ENCODE data around the gene DRG2. TPM values are rescaled to one million over a fixed set of nuclear protein-coding genes. Genes with fewer than 3 reads are reported as not detected.

Gene DRG2
- polyA plus RNA-seq, 6 donors from 2014 or later = 36.1 to 70.4 (median 41.8) TPM

GRCh38 chr17:18093616-18094408 lies 6.1 kb downstream of the DRG2 start:
- ATAC-seq (ENCODE audit: low read depth in 2 of 2) = no peak
- H3K36me3 Mint-ChIP-seq = peaks cover 13 to 18% of the 10 kb centered on the region in 2 donors

GRCh38 chr17:18094409-18094807 lies 6.7 kb downstream of the DRG2 start:
- no peak overlapping the region for H3K4me3 Mint-ChIP-seq
- no peaks in the 10 kb centered on the region for H3K27me3 Mint-ChIP-seq
- ATAC-seq (ENCODE audit: low read depth in 2 of 2) (no peak), DNase-seq (no peak)
- peak overlapping the region in 2 of 6 donors; percentile 55 to 82 for H3K27ac Mint-ChIP-seq
- H3K4me1 Mint-ChIP-seq = peaks cover 9 to 28% (median 15%) of the 10 kb centered on the region in 3 donors
- no peaks in the 10 kb centered on the region for H3K9me3 Mint-ChIP-seq
- H3K36me3 Mint-ChIP-seq = peaks cover 13 to 18% of the 10 kb centered on the region in 2 donors

More at GRCh38 chr17:18093616-18094408, 6.1 kb downstream of the DRG2 start:
- H3K4me1 Mint-ChIP-seq = peaks cover 14 to 31% (median 21%) of the 10 kb centered on the region in 3 donors
- no peak for DNase-seq
- no peaks in the 10 kb centered on the region for H3K9me3 Mint-ChIP-seq
- H3K27ac Mint-ChIP-seq = peak overlapping the region in 2 of 6 donors; percentile 55 to 82
- H3K4me3 Mint-ChIP-seq = no peak overlapping the region
- no peaks in the 10 kb centered on the region for H3K27me3 Mint-ChIP-seq

GRCh38 chr17:18099516-18099915 lies 11.8 kb downstream of the DRG2 start:
- no peaks in the 10 kb centered on the region for H3K9me3 Mint-ChIP-seq
- H3K36me3 Mint-ChIP-seq = peaks cover 6 to 9% of the 10 kb centered on the region in 2 donors

GRCh38 chr17:18100616-18101015 lies 12.9 kb downstream of the DRG2 start:
- ATAC-seq (ENCODE audit: low read depth in 2 of 2) = no peak
- no peak for DNase-seq
- Mint-ChIP-seq H3K27ac (no peak overlapping the region), H3K4me1 (peaks cover 20 to 25% (median 24%) of the 10 kb centered on the region in 3 donors), H3K4me3 (no peak overlapping the region), H3K27me3 (no peaks in the 10 kb centered on the region), H3K36me3 (peaks cover 6 to 8% of the 10 kb centered on the region in 2 donors), H3K9me3 (no peaks in the 10 kb centered on the region)

More at GRCh38 chr17:18099516-18099915, 11.8 kb downstream of the DRG2 start:
- DNase-seq (no peak), ATAC-seq (ENCODE audit: low read depth in 2 of 2) (no peak)
- Mint-ChIP-seq H3K27ac (no peak overlapping the region), H3K4me3 (no peak overlapping the region), H3K4me1 (peaks cover 21 to 24% (median 21%) of the 10 kb centered on the region in 3 donors), H3K27me3 (no peaks in the 10 kb centered on the region)

- no peaks in the 10 kb centered on the region for H3K36me3 Mint-ChIP-seq
- H3K27ac Mint-ChIP-seq = peak overlapping the region in 2 of 6 donors; percentile 15 to 83
- no peaks in the 10 kb centered on the region for H3K27me3 Mint-ChIP-seq
- no peak overlapping the region for H3K4me3 Mint-ChIP-seq
- H3K9me3 Mint-ChIP-seq = no peaks in the 10 kb centered on the region
- H3K4me1 Mint-ChIP-seq = peaks cover 11 to 25% (median 24%) of the 10 kb centered on the region in 3 donors
- ATAC-seq (ENCODE audit: low read depth in 2 of 2) (no peak), DNase-seq (no peak)
Measured at GRCh38 chr17:18101828-18102227, 14.1 kb downstream of the DRG2 start.

- peak overlapping the region in 5 of 6 donors; percentile 66 to 92 (median 82) for H3K27ac Mint-ChIP-seq
- H3K4me1 Mint-ChIP-seq = peaks cover 11 to 25% (median 24%) of the 10 kb centered on the region in 3 donors
- H3K36me3 Mint-ChIP-seq = no peaks in the 10 kb centered on the region
- ATAC-seq (ENCODE audit: low read depth in 2 of 2) (peak; percentile 87 to 93), DNase-seq (peak; percentile 43)
- H3K27me3 Mint-ChIP-seq = no peaks in the 10 kb centered on the region
- peak overlapping the region in 1 of 8 donors; percentile 61 for H3K4me3 Mint-ChIP-seq
- H3K9me3 Mint-ChIP-seq = no peaks in the 10 kb centered on the region
Measured at GRCh38 chr17:18102640-18103039, 14.9 kb downstream of the DRG2 start.

- Mint-ChIP-seq H3K9me3 (no peaks in the 10 kb centered on the region), H3K27ac (no peak overlapping the region), H3K4me1 (peaks cover 11 to 30% (median 28%) of the 10 kb centered on the region in 3 donors), H3K36me3 (no peaks in the 10 kb centered on the region), H3K27me3 (no peaks in the 10 kb centered on the region), H3K4me3 (no peak overlapping the region)
- no peak for DNase-seq
- no peak for ATAC-seq (ENCODE audit: low read depth in 2 of 2)
Measured at GRCh38 chr17:18105027-18105426, 17.3 kb downstream of the DRG2 start.

- no peak overlapping the region for H3K4me3 Mint-ChIP-seq
- H3K4me1 Mint-ChIP-seq = peaks cover 11 to 32% (median 31%) of the 10 kb centered on the region in 3 donors
- no peak for DNase-seq
- no peaks in the 10 kb centered on the region for H3K36me3 Mint-ChIP-seq
- H3K27ac Mint-ChIP-seq = no peak overlapping the region
- ATAC-seq (ENCODE audit: low read depth in 2 of 2) = no peak
- no peaks in the 10 kb centered on the region for H3K27me3 Mint-ChIP-seq
- H3K9me3 Mint-ChIP-seq = no peaks in the 10 kb centered on the region
Measured at GRCh38 chr17:18105595-18105994, 17.8 kb downstream of the DRG2 start.

GRCh38 chr17:18106211-18106610 lies 18.5 kb downstream of the DRG2 start:
- no peaks in the 10 kb centered on the region for H3K9me3 Mint-ChIP-seq
- ATAC-seq (ENCODE audit: low read depth in 2 of 2) = no peak
- H3K4me1 Mint-ChIP-seq = peaks cover 11 to 32% (median 30%) of the 10 kb centered on the region in 3 donors
- H3K4me3 Mint-ChIP-seq = no peak overlapping the region
- no peak for DNase-seq
- H3K27me3 Mint-ChIP-seq = no peaks in the 10 kb centered on the region
- H3K36me3 Mint-ChIP-seq = no peaks in the 10 kb centered on the region
- H3K27ac Mint-ChIP-seq = no peak overlapping the region

GRCh38 chr17:18107061-18107790 lies 19.5 kb downstream of the DRG2 start:
- H3K4me3 Mint-ChIP-seq = no peak overlapping the region
- H3K27ac Mint-ChIP-seq = peak overlapping the region in 2 of 6 donors; percentile 8 to 15
- no peaks in the 10 kb centered on the region for H3K9me3 Mint-ChIP-seq
- H3K36me3 Mint-ChIP-seq = no peaks in the 10 kb centered on the region
- DNase-seq (no peak), ATAC-seq (ENCODE audit: low read depth in 2 of 2) (no peak)
- H3K4me1 Mint-ChIP-seq = peaks cover 11 to 29% (median 25%) of the 10 kb centered on the region in 3 donors
- no peaks in the 10 kb centered on the region for H3K27me3 Mint-ChIP-seq

- peaks cover 7 to 22% (median 17%) of the 10 kb centered on the region in 3 donors for H3K4me1 Mint-ChIP-seq
- no peak overlapping the region for H3K4me3 Mint-ChIP-seq
- ATAC-seq (ENCODE audit: low read depth in 2 of 2) (no peak), DNase-seq (no peak)
- H3K27me3 Mint-ChIP-seq = no peaks in the 10 kb centered on the region
- no peaks in the 10 kb centered on the region for H3K9me3 Mint-ChIP-seq
- H3K36me3 Mint-ChIP-seq = no peaks in the 10 kb centered on the region
- peak overlapping the region in 1 of 6 donors; percentile 22 for H3K27ac Mint-ChIP-seq
Measured at GRCh38 chr17:18107971-18108370, 20.2 kb downstream of the DRG2 start.

- peak within 1 kb of the TSS in 3 of 6 donors; percentile 22 to 88 (median 38) for H3K27ac Mint-ChIP-seq
- H3K27me3 Mint-ChIP-seq = no peaks in the 10 kb centered on the region
- no peaks in the 10 kb centered on the region for H3K36me3 Mint-ChIP-seq
- no peaks in the 10 kb centered on the region for H3K9me3 Mint-ChIP-seq
- DNase-seq (no peak), ATAC-seq (ENCODE audit: low read depth in 2 of 2) (no peak)
- H3K4me3 Mint-ChIP-seq = peak within 1 kb of the TSS in 1 of 8 donors; percentile 29
- peaks cover 0 to 15% (median 10%) of the 10 kb centered on the region in 3 donors for H3K4me1 Mint-ChIP-seq
Measured at GRCh38 chr17:18108401-18109312, 20.9 kb downstream of the DRG2 start, which contains the start of gene MYO15A. MYO15A (plus strand) TSS chr17:18108756; CDS start chr17:18118801, 10,045 bp downstream.
